IPS-15b (cell line): ENCODE measurements around the gene MEST.

Experiments used
- H3K27me3 ChIP-seq: one replicate; pipeline ENCODE4 v1.6.1; 2013; ENCODE audit warnings: low read length; ENCODE audit not compliant: control insufficient read depth, insufficient read depth
- H3K36me3 ChIP-seq: one replicate; pipeline ENCODE4 v1.6.1; 2013; ENCODE audit warnings: low read length; ENCODE audit not compliant: control insufficient read depth, insufficient read depth
- H3K4me1 ChIP-seq: one replicate; pipeline ENCODE4 v1.6.1; 2013; ENCODE audit warnings: mild to moderate bottlenecking, low read length; ENCODE audit not compliant: control insufficient read depth, insufficient read depth
- H3K4me3 ChIP-seq: one replicate; pipeline ENCODE4 v1.5.1; 2013; ENCODE audit warnings: low read depth, low read length
- H3K9ac ChIP-seq: one replicate; pipeline ENCODE4 v1.6.1; 2013; ENCODE audit warnings: low read depth, mild to moderate bottlenecking, low read length
- H3K9me3 ChIP-seq: one replicate; pipeline ENCODE4 v1.6.1; 2013; ENCODE audit warnings: mild to moderate bottlenecking, low read length; ENCODE audit not compliant: control insufficient read depth, insufficient read depth

MEST gene

DNA sequence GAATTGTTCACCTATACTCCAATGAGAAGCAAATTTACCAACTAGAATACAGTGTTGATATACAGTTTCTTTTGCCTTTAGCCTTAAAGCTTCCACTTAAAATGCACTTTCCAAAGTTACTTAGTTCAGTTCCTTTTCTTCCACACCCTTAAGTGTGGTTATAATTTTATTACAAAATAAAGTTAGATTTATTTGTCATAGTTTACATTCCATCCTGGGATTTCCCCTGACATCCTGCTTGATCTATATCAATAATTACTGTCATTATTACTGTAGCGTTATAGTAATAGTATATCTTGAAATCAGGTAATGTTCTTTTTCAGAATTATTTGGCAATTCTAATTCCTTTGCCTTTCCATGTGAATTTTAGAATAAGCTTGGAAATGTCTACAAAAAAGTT lies 23.3 kb upstream of the MEST start:
- Histone ChIP-seq H3K4me1 (no peaks in the 10 kb centered on the region), H3K36me3 (no peaks in the 10 kb centered on the region), H3K9ac (no peak overlapping the region), H3K27me3 (no peaks in the 10 kb centered on the region), H3K4me3 (no peak overlapping the region), H3K9me3 (no peaks in the 10 kb centered on the region)

DNA sequence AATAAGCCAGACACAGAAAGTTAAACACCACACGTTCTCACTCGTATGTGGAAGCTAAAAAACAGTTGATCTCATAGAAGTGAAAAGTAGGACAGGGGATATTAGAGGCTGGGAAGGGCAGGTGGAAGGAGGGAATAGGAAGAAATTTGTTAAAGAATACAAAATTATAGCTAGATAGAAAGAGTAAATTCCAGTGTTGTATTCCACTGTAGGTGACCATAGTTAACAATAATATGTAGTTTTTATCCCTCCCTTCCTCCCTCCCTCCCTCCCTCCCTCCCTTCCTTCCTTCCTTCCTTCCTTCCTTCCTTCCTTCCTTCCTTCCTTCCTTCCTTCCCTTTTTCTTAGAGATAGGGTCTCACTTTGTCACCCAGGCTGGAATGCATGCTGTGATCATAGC lies 19.9 kb upstream of the MEST start:
- Histone ChIP-seq H3K9me3 (no peaks in the 10 kb centered on the region), H3K4me3 (no peak overlapping the region), H3K9ac (no peak overlapping the region), H3K27me3 (no peaks in the 10 kb centered on the region), H3K4me1 (peaks cover 2% of the 10 kb centered on the region), H3K36me3 (no peaks in the 10 kb centered on the region)

DNA sequence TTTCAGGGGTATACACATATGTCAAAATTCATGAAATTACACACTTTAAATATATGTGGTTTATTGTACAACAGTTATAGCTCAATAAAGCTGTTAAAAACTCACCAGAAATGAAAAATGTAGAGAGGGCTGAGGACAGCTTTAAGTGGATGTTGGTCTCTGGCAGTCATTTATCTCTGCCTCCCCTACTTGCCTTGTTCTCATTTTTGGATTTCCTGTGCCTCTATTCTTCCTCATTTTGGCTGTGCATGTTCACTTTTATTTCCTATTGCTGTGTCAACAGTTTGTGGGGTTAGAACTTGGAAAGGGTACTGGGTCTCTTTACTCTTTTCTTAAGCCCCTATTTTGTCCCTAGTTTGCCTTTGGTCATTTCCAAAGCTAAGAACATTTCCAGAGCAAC lies 18.6 kb upstream of the MEST start:
- Histone ChIP-seq H3K27me3 (no peaks in the 10 kb centered on the region), H3K4me3 (no peak overlapping the region), H3K9ac (no peak overlapping the region), H3K9me3 (no peaks in the 10 kb centered on the region), H3K36me3 (no peaks in the 10 kb centered on the region), H3K4me1 (peaks cover 2% of the 10 kb centered on the region)

DNA sequence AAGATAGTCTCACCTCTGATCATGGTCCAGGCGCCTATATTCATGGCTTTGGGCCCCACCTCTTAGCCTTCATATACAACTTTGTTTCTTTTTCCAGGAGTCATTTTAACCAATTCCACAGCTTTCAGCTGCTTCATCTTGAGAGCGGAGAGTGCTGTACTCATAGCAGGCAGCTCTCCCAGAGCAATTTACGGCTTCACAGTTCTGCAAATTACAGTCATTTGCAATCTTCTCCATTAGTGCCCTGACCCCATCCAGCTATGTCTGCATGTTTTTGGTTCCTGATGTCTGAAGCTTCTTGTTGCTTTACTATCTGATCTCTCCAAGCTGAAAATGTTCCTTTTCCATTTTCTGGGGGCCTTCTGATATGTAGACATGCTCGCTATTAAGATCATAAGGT lies 18.0 kb upstream of the MEST start:
- H3K36me3 ChIP-seq: no peaks in the 10 kb centered on the region
- peaks cover 2% of the 10 kb centered on the region for H3K4me1 ChIP-seq
- no peak overlapping the region for H3K9ac ChIP-seq
- H3K27me3 ChIP-seq: no peaks in the 10 kb centered on the region
- no peak overlapping the region for H3K4me3 ChIP-seq
- H3K9me3 ChIP-seq: no peaks in the 10 kb centered on the region

DNA sequence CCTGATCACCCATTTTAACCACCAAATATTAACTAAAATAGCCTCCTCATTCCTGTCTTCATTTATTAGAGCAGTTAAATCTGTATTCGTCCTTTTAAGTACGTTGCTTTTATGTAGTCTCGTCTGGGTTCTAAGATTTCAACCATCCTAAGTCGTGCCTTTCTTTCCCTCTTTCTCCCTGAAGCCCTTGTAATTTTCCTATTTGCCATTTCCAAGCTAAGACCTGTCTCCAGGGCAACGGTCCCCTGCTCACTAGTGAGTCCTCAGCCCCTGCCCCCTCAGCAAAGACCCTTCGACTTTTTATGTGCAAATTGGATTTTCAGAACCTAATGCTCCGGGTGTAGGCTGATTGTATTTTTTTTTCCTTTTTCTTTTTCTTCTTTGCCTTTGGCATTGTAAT lies 16.1 kb upstream of the MEST start:
- Histone ChIP-seq H3K27me3 (no peaks in the 10 kb centered on the region), H3K36me3 (no peaks in the 10 kb centered on the region), H3K4me1 (peaks cover 2% of the 10 kb centered on the region), H3K9me3 (no peaks in the 10 kb centered on the region), H3K9ac (no peak overlapping the region), H3K4me3 (no peak overlapping the region)

DNA sequence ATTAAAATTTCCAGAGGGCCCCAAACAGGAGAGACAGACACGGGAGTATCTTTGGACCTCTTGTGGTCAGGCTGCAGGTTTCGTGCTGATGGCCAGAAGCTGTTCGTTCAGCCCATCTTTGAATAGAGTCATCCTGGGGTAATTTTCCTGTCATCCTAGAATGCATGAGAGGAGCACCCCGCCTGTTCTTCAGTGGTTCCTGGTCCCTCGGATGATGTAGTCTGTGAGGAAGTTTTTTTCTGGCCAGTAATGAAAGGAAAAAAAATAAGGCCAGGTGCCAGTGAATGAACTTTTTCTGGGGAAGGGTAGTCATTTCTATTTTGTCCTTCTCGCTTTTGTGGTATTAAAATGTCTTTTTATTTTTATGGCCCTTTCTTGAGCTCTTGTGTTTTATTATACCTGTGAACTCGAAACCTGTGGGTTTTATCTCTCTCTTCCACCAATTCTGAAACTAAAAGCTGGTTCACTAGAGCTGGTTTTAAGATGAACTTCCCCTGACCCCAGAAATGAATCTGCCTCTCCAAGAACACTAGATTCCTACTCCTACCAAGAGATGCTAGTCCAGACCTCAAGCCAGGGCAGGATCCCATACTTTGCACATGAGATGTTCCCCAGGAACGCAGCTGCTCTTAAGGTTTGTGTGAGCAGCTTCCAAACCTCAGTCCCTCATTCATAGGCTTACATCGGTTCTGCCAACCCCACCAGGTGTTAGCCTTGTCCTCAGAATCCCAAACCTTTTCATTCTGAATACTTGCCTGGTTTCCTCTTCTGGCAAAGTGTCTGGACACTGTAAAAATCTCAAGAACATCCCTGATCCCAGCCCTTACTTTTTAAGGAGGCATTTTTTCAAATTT lies 15.4 kb upstream of the MEST start:
- H3K9me3 ChIP-seq: no peaks in the 10 kb centered on the region
- H3K4me3 ChIP-seq: no peak overlapping the region
- no peaks in the 10 kb centered on the region for H3K27me3 ChIP-seq
- no peaks in the 10 kb centered on the region for H3K36me3 ChIP-seq
- H3K4me1 ChIP-seq: peaks cover 2% of the 10 kb centered on the region
- no peak overlapping the region for H3K9ac ChIP-seq

DNA sequence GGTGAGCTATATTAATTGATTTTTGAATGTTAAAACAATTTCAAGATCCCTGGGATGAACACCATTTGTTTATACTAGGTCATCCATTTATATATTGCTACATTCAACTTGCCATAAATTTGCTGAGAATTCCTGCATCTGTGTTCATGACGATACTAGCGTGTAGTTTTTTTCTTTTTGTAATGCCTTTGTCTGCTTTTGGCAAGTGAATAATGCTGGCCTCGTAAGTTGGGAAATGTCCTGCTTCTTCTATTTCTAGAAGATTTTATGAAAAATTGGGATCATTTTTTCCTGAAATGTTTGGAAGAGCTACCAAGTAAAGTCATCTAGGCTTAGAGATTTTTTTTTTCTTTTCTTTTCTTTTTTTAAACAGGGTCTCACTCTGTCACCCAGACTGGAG lies 12.9 kb upstream of the MEST start:
- Histone ChIP-seq H3K36me3 (no peaks in the 10 kb centered on the region), H3K4me1 (peaks cover 2% of the 10 kb centered on the region), H3K4me3 (no peak overlapping the region), H3K27me3 (no peaks in the 10 kb centered on the region), H3K9ac (no peak overlapping the region), H3K9me3 (no peaks in the 10 kb centered on the region)

DNA sequence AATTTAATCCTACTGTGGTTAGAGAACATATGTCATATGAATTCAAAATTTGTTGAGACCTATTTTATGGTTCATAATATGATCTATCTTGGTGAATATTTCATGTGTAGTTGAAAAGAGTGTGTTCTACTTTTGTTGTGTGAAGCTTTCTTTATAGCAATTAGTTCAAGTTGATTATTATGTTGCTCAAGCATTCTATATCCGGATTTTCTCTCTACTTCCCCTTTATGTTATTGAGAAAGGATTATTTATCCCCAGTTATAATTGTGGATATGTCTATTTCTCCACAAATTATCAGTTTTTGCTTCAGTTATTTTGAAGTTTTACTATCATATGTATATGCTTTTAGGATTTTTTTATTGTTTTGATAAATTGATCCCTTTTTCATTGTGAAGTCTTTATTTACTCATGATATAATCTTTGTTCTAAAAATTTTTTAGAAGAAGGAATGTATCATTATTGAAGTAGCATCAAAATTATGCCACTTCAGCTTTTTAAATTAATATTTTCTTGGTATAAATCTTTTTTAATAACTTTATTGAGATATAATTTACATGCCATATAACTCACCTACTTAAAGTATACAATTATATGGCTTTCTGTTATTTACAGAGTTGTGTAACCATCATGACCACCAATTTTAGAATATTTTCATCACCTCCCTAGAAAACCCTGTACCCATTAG lies 12.0 kb upstream of the MEST start:
- H3K27me3 ChIP-seq: peaks cover 2% of the 10 kb centered on the region
- H3K9me3 ChIP-seq: no peaks in the 10 kb centered on the region
- peaks cover 2% of the 10 kb centered on the region for H3K4me1 ChIP-seq
- no peak overlapping the region for H3K4me3 ChIP-seq
- H3K36me3 ChIP-seq: no peaks in the 10 kb centered on the region
- no peak overlapping the region for H3K9ac ChIP-seq

DNA sequence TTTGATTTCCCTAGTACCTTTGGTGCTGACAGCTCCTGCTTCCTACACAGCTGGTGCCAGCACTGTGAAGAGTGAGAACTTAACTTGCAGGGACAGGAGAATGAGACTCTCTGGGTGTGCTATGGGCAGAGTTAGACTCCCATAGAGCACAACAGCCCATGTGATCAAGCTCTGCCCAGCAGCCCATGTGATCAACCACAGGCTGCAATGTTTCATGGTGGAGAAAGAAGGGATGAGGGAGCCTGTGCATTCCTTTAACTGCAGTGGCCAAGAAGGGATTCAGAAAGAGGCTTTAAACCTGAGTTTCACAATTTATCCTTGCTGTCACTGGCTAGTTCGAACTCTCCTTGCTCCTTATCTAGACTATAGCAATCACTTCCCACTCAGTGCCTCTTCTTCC lies 10.0 kb upstream of the MEST start:
- H3K4me1 ChIP-seq: no peaks in the 10 kb centered on the region
- H3K36me3 ChIP-seq: no peaks in the 10 kb centered on the region
- no peak overlapping the region for H3K9ac ChIP-seq
- H3K9me3 ChIP-seq: no peaks in the 10 kb centered on the region
- H3K4me3 ChIP-seq: no peak overlapping the region
- peaks cover 11% of the 10 kb centered on the region for H3K27me3 ChIP-seq

DNA sequence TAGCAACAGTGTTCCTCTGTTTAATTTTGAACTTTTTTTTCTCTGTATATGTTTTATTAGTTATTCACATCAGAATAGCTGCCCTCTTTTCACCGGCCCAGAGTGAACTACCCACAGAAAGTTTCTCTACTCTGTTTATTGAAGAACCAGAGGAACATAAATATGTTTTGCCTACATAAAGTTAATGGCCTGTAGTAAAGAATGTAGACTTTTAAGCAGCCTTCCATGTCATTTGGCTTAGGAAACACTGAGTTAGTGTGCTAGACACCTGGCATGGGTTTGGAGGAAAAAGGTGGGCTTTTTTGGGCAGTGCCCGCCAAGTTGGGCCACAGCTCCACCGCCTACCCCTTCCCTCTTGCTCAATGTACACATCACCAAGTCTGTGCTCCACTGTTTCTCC lies 8.9 kb upstream of the MEST start:
- H3K27me3 ChIP-seq: peaks cover 11% of the 10 kb centered on the region
- no peak overlapping the region for H3K4me3 ChIP-seq
- no peak overlapping the region for H3K9ac ChIP-seq
- H3K36me3 ChIP-seq: no peaks in the 10 kb centered on the region
- peaks cover 3% of the 10 kb centered on the region for H3K4me1 ChIP-seq
- H3K9me3 ChIP-seq: no peaks in the 10 kb centered on the region

DNA sequence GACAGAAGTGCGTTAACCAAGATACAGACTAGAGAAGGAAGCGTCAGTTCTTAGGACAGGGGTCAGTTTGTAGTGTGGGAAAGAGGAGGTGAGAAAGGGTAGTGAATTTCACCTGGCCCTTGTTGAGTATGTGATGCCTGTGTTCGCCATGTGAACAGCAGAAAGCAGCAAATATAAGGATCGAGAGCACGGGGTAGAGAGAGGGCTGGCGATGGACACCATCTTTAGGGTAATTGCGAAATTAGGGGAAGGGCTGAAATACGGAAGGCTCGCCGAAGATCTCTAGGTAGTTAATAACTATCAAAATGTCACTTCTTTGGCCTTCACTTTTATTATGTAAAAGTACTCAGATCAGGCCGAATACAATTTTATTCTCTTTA lies 6.2 kb upstream of the MEST start:
- Histone ChIP-seq H3K36me3 (no peaks in the 10 kb centered on the region), H3K27me3 (peaks cover 11% of the 10 kb centered on the region), H3K4me3 (peak overlapping the region; percentile 86), H3K9ac (no peak overlapping the region), H3K9me3 (no peaks in the 10 kb centered on the region), H3K4me1 (peaks cover 14% of the 10 kb centered on the region)
